ENCODE results near the gene KRT84.

- TF ChIP-seq CTCF (IDR thresholded peaks at IDR 0.05; ENCODE audit: insufficient read depth, low read length) (no peak), POLR2AphosphoS5 (IDR thresholded peaks at IDR 0.05; ENCODE audit: low read depth) (no peak), REST (IDR thresholded peaks at IDR 0.05; ENCODE audit: insufficient replicate concordance, low read depth) (no peak), GABPA (IDR thresholded peaks at IDR 0.05; ENCODE audit: low read depth) (no peak), SPI1 (IDR thresholded peaks at IDR 0.05; ENCODE audit: borderline replicate concordance, low read depth) (no peak)
Observed at GRCh38 chr12:52334185-52334584, 51.3 kb downstream of the KRT84 start.

Measured in HL-60 (cell line).